ENCODE results near the gene GOSR2. TPM values are rescaled to one million over a fixed set of nuclear protein-coding genes. Genes with fewer than 3 reads are reported as not detected.
"Not testable (repeated sequence)": the region's sequence is repeated elsewhere in the genome, so short reads cannot be mapped to it uniquely, and the experiment has no call there.

Gene GOSR2
- total RNA-seq, 2 donors from 2014 or later, result 49.5 to 49.8 TPM

DNA sequence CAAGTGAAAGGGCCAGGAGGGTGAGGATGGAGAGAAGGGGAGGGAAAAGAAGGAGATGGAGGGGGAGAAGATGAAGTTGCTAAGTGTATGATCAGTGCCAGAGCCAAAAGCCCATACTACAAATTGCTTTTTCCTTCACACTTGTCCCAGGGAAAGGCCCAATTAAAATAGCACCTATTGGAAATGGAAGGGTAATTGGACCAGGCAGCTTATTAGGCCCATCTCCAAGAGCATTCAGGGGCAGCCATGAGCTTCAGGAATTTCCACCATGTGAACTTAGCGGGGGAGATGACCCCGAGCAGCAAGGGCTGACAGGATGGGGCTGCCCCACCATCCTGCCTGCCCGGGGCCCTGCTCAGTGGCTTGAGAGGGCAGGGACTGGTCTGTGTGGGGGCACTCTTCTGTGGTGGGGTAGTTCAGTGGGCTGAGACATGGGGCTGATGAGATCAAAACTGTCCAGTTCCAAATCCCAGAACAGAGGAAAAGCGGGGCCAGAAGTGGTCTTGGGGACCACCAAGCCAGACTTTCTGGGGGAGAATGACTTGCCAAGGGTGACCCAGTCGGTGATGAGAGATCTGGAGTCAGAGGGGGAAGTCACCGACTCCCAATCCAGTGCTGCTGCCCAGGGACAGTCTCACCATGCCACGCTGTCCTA, 27.5 kb downstream of the GOSR2 start:
- intact Hi-C loops (cut with DNase I, micrococcal nuclease), result no loop called here
- ATAC-seq (no peak), DNase-seq (no peak)

DNA sequence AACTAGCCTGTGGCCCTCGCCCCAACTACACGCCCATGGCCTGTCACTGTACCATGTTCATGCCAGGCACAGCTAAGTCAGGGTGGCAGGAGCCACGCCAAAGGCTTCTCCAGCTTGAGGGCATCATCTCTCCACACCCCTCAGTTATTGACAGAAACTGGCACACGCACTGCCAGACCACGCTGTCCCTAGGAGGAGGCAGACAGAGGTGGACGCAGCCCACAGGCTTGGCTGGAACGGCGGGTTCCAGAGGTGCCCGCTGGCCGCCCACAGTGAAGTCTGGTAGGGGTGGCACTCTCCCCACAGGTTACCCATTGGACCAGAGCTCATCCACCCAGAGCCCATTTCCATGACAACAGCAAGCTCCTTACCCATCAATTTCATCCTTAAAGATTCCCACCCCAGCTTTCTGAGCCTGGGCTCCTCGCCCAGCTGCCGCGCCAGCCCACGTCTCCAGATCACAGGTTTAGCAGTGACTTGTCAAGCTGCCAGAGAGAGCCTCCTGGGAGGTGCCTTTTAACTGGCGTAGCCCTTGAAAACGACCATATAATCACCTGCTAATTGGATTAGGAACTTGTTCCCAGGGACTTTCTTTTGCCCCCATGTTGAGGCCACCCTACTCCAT, 28.1 kb downstream of the GOSR2 start:
- DNase-seq (no peak), ATAC-seq (no peak)
- intact Hi-C loops (cut with DNase I, micrococcal nuclease), result no loop called here

DNA sequence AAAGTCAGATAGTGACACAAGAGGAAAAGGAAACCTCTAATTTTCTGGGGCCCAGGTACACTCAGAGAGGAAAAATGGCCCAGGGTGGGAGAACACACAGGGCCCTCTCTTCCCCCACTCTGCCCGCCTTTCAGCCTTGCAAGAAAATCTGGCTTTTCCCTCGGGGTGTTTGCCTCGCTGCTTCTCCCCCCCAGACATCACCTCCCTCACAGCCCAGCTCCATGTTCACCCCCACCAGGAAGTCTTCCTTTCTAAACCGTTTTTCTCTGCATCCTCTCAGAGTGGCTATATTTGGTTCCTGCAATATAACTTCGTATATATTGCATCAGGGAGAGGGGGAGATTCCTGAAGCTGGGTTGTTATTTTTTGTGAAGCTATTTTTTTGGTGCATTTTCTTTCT, 28.7 kb downstream of the GOSR2 start:
- intact Hi-C loops (cut with DNase I, micrococcal nuclease), result no loop called here
- DNase-seq (no peak), ATAC-seq (no peak)

DNA sequence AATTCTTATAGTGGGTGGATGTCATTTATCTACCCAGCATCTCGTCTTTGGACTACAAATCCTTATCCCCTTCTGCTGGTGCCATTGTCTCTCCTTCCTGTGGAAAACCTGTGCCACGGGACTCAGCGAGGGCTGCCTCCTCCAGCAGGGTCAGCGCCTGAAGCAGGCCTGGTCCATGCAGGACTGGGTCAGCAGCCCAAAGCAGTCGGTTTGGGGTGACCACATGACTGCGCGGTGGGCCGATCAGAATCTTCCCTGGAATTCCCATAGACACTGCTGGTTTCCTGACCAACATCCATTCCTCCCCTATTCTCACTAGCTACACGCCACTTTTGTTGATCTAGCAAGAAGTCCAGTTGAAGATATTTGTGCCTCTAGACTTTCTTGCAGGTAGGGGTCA, 29.2 kb downstream of the GOSR2 start:
- ATAC-seq (no peak), DNase-seq (no peak)
- intact Hi-C loops (cut with DNase I, micrococcal nuclease), result no loop called here

DNA sequence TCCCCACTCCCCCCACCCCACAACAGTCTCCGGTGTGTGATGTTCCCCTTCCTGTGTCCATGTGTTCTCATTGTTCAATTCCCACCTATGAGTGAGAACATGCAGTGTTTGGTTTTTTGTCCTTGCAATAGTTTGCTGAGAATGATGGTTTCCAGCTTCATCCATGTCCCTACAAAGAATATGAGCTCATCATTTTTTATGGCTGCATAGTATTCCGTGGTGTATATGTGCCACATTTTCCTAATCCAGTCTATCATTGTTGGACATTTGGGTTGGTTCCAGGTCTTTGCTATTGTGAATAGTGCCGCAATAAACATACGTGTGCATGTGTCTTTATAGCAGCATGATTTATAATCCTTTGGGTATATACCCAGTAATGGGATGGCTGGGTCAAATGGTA, 30.2 kb downstream of the GOSR2 start:
- intact Hi-C loops (cut with DNase I, micrococcal nuclease); DNase-seq; ATAC-seq: not testable (repeated sequence)

DNA sequence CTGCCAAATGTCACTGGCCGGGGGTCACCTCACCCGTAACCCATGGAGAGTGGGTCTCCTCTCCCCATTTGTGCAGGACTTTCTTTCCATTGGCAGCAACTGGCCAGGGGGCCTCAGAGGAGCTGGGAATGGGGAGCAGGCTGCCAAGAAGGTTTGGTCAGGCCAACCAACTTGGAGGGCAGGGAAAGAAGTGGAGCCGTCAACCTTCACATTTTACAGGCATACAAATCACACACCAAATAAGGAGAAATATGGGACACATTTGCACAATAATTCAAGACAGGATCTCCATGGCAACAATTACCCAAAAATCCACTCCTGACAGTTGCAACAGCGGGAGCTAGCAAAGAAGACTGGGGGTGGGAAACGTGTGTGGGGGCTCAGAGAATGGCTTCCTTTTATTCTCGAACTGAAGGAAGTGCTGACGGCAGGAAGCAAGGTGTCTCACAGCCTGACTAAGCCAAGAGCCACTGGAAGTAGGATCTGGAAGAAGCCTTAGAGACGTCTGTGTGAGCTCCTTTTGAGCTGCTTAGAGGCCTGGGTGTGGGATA, 35.2 kb downstream of the GOSR2 start:
- no peak for DNase-seq
- no peak for ATAC-seq
- intact Hi-C loops (cut with DNase I, micrococcal nuclease), result no loop called here

DNA sequence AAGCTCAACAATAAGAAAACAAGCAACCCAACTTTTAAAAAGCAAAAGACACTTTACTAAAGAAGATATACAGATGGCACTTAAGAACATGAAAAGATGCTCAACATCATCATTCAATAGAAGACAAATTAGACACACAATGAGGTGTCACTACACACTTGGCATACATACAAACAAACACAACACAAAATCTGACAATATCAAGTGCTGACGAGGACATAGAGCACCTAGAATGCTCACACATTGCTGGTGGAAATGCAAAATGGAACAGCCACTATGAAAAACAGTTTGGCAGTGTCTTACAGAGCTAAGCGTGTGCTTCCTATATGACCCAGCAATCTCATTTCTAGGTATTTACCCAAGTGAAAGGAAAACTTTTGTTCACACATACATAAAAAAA, 37.2 kb downstream of the GOSR2 start:
- no peak for DNase-seq
- no peak for ATAC-seq
- intact Hi-C loops (cut with DNase I, micrococcal nuclease), result no loop called here

DNA sequence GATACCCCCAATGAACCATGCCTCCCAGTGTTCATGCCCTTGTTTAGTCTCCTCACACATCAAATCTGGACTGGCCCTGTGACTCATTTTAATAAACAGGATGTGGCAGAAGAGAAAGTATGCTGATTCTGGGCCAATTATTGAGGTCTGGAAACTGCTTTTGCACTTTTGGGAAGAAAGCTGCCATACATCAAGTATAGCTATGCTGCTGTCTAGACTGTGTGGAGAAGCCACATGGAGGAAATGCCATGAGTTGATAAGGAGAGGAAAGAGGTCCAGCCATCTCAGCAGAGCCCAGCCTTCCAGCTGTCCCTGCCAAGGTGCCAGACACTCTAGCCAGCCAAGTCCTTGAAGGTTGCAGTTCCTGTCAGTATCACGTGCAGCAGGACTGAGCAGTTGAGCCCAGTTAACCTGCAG, 39.4 kb downstream of the GOSR2 start:
- DNase-seq, result no peak
- no peak for ATAC-seq
- intact Hi-C loops (cut with DNase I, micrococcal nuclease), result no loop called here

DNA sequence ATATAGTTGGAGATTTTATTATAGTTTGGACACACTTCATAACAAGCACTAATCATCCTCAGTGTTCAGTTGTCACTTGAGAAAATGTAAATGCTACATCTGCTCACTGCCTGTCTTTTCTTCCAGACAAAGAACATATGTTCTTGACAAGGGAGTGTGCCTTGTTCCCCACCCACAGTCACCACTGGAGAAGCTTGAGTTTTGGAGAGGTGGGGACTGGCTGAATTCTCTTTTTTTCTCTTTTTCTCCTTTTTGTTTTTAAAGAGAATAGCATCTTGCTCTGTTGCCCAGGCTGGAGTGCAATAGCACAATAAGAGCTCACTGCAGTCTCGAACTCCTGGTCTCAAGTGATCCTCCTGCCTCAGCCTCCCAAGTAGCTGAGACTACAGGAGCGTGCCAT, 40.6 kb downstream of the GOSR2 start:
- intact Hi-C loops (cut with DNase I, micrococcal nuclease), result no loop called here
- DNase-seq (no peak), ATAC-seq (no peak)

DNA sequence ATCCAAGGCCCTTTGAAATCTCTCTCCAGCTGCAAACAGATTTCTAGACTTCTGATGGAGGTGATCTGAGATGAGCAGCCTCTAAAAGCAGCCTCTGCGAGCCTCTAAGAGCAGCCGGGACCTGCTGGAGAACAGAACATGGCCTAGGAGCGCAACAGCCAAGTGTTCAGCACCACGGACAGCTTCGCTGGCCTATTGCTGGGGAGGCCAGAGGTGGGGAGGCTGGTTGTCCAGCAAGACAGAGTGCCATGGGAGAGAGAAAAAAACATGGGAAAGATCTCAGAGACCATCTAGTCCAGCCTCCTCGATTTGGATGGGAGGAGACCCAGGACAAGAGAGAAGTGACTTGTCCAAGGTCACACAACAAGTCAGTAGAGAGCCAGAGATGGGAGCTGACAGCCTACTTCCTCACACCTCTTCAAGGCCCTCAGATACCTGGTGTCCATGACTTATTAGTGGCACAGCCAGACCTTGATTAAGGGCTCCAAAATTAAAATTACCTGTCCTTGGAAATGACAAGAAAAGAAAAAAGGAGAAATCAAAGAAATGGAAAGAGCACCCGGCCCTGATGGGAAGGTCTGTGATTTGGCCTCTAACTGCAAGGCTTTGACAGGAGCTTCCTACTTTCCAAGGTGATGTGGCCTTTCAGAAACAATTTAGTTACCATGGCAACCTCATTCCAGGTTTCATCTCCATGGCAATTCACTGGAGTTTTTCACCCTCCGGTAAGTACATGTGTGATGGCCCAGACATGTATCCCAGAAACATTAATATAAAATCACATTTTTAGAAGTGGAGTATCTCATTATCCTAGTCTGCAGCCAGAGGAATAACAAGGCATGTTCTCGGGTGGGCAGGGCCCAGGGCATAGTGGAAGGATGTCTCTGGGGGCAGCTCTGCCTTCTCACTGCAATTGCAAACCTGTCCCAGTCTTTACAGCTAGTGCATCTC, 41.6 kb downstream of the GOSR2 start:
- DNase-seq (no peak), ATAC-seq (no peak)
- intact Hi-C loops (cut with DNase I, micrococcal nuclease), result no loop called here

DNA sequence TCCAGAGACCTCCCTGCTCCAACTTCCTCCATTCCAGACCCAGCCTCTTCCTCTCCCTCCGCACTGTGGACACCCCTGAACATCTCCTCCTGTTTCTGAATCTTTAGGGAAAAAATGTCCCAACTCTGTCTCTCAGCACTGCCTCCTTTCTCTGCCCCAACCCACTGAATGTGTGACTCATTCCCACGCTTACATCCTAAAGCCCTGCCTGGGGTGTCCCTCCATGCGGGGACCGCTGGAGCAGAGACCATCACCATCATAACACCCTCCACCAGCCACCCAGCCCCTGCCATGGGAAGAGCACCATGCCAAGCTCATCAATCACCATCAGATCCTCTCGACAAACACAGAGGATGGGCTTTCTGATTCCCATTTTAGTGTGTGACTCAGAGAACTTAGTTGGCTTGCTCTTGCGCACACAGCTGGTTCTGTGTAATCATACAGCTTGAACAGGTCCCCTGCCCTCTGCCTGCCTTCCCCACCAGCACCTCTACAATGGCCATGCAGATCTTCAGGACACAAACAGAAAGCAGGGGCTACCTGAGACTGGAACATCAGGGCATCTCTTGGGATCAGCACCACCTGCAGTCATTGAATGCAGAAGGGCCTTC, 45.4 kb downstream of the GOSR2 start:
- DNase-seq, result no peak
- ATAC-seq, result no peak
- intact Hi-C loops (cut with DNase I, micrococcal nuclease), result no loop called here

DNA sequence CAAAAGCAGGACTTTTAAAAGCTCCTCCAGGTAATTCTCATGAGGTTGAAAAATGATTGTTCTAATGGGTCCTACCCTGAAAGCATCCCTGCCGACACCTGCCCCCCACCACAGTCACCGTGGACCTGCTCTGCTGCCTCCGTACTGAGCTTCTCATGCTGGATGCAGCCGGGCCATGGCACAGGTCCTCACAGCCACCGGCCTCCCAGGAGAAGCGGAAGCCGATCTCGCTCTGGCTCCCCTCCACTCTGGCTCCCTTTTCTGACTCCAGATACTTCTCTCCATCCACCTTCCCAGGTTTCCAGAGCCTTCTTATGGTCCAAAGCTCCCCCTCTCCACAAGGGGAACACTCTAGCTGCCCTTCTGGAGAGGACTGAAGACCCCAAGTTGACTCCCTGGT, 45.9 kb downstream of the GOSR2 start:
- DNase-seq, result no peak
- intact Hi-C loops (cut with DNase I, micrococcal nuclease), result no loop called here
- no peak for ATAC-seq

DNA sequence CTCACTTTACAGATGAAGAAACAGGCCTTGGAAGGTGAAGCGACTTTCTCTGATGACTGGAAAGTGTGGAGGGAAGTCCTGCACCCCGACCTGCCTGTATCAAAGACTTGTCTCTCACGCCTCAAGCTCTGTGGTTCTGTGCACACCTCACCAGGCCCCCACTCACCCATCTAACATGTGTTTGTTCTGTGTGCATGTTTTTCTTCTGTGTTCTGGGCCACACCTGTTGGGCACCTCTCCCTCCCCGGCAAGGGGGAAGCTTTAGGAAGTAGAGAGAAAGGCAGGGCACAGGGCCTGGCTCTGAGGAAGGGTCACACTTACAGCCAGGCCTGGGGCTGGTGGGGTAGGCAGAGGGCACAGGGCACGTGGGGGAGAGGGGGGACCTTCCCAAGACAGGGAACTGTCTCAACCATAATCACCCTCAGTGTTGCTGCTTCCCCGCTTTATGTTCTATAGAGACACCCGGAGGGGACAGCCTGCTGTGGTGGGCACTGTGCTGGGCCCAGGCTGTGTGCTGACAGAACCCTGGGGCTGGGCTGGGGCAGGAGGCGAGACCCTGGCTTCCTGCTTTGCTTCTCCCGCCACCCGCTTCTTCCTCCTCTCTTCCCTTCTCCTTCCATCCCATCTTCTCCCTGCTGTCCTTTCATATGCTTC, 48.8 kb downstream of the GOSR2 start:
- peak; percentile 25 for ATAC-seq
- intact Hi-C loops (cut with DNase I, micrococcal nuclease), result no loop called here

DNA sequence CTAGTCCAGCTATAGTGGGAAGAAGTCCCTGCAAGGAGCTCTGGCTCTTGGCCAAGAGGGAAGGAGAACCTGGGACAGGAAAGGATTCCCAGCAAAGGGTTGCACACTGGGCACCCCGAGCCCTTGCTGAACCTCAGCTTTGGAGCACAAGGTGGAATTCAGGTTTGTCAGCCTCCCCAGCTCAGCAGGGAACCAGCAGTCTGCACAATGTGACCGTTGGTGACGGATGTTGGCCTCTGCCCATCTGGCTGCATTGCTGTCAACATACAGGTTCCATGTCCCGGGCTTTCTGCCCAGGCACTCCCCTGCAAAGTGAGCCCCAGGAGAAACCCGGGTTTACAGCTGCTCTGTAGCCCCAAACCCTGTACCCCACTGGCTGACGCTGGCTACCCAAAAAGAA, 49.4 kb downstream of the GOSR2 start:
- ATAC-seq (peak; percentile 68), DNase-seq (peak in 1 of 2 donors; percentile 27)
- intact Hi-C loops (cut with DNase I, micrococcal nuclease), result no loop called here

More for the DNA sequence above, 48.8 kb downstream of the GOSR2 start:
- DNase-seq, result no peak

DNA sequence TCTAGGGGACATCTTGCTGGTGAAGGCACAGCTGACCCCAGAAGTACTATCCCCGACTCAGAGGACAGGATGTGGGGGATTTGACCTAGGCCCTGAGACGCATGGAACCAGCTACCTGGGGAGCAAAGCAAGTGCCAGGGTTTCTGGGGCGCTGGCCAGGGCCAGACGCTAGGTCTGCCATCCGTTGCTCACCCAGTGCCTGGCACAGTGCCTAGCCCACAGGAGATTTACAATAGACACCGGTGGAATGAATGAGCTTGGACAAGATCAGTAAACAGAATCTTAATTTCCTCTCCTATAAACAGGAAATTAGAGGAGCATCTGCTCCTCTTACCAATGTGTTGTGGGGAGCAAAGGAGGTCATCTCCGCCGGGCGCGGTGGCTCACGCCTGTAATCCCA, 51.1 kb downstream of the GOSR2 start:
- ATAC-seq (no peak), DNase-seq (no peak)
- intact Hi-C loops (cut with DNase I, micrococcal nuclease), result no loop called here

DNA sequence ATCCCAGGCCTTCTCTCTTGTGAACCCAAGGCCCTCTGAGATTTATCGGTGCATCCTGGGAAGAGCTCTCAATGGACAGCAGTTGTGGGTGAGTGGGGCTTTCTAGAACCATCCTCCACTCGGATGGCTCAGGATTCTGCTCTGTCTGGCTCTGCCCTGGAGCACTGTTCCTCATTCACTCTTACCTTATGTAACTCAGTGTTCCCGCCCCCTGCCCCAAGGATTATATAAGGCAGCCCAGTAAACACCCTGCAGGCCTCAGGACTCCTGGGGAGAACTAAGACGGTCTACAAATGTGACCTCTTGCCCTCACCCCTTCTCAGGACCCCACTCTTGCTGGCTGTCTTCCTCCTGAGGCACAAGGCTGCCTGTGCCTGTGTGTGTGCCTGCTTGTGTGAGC, 52.3 kb downstream of the GOSR2 start:
- intact Hi-C loops (cut with DNase I, micrococcal nuclease), result no loop called here
- no peak for DNase-seq
- no peak for ATAC-seq

DNA sequence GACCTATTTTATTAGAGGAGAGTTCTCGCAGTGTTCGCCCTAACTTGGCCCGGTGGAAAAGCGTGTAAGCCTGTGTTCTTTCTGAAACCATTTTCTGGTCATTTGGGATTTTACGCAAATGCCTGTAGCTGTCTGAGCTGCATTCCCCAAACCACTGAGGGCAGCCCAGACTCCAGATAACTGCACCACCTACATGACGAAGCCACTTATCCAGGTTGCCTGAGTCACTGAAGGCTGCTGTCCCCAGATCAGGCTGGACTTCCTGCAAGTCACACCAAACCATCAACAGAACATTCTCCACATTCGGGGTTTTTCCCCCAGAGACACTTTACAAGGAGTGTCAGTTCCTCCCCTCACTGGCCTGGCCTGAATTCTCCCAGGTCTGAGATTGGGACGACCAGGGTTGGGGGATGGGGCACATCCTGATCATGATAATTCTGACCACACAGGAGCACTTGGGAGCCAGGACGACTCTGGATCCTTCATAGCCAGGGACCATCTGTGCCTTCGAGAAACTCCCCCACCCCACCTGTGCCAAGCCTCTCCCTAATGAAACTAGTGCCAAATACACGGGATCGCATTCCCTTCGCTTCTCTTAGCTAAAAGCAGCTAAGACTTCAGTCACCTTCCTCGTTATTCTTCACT, 53.8 kb downstream of the GOSR2 start:
- ATAC-seq (no peak), DNase-seq (no peak)
- intact Hi-C loops (cut with DNase I, micrococcal nuclease), result no loop called here

DNA sequence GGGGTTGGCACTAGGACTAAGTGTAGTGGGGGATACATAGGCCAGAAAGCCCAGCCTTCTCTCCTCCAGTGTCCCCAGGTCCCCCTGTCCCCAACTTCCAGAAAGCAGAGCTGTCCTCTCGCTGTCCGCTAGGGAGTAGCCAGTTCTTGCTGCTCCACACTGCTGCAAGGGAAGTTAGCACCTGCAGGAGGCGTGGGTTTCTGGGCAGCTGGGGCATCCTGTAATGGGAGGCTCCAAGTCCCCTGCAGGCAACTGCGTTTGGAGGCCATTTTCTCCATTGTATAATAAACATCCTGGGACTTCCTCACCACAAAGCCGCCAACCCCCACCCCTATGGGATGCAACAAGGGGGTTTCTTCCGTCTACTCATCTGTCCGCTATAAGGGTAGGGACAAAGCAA, 54.4 kb downstream of the GOSR2 start:
- intact Hi-C loops (cut with DNase I, micrococcal nuclease), result no loop called here
- DNase-seq (peak; percentile 30 to 31), ATAC-seq (peak; percentile 65)

Data from left colon (tissue), 2 donors.